HG03432 (cell line): ENCODE results near the gene FAM236B.
"Not testable (repeated sequence)": the region's sequence is repeated elsewhere in the genome, so short reads cannot be mapped to it uniquely, and the experiment has no call there.

Experiments used
- ATAC-seq: cut with Tn5 transposase; IDR thresholded peaks from one replicate; pipeline ENCODE4 v1.9.1; 2021; ENCODE audit warnings: mild to moderate bottlenecking, moderate library complexity; ENCODE audit not compliant: unreplicated experiment

Gene FAM236B

DNA sequence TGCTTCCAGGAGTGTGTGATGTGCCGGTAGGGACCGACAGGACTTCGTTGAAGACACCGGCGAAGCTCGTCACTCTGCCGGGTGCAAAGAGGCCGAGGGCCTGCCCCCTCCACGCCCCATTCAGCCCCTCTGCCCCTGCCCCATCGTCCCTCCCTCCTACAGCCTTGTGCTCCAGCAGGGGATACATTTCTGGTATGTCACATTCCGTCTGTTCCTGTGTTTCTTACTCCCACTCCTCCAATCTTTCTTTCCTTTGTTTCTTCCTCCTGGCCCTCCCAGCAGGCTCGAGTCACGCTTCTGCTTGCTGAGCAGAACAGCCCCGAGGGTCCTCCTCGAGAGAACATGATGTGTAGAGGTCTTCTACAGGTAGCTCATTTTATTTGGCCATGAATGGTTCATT lies at the start of gene FAM236B:
Gene FAM236B (minus strand): TSS at position 101 of the 400 bp plus-strand sequence. CDS start 100 bp downstream, at position 1.
- ATAC-seq = not testable (repeated sequence)

DNA sequence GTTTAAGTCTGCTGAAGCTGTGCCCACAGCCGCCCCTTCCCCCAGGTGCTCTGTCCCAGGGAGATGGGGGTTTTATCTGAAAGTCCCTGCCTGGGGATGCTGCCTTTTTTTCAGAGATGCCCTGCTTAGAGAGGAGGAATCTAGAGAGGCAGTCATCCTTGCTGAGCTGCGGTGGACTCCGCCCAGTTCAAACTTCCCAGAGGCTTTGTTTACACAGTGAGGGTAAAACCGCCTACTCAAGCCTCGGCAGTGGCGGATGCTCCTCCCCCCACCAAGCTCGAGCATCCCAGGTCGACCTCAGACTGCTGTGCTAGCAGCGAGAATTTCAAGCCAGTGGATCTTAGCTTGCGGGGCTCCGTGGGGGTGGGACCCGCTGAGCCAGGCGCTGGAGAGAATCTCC lies 48.2 kb upstream of the FAM236B start:
- ATAC-seq = not testable (repeated sequence)

DNA sequence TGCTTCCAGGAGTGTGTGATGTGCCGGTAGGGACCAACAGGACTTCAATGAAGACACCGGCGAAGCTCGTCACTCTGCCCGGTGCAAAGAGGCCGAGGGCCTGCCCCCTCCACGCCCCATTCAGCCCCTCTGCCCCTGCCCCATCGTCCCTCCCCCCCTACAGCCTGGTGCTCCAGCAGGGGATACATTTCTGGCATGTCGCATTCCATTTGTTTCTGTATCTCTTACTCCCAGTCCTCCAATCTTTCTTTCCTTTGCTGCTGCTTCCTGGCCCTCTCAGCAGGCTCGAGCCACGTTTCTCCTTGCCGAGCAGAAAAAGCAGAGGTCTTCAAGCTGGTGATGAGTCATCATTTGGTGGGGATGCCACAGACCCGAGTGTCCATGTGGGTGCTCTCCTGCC lies 25.6 kb upstream of the FAM236B start, which contains the start of gene FAM236D:
Gene FAM236D (minus strand): TSS at position 101 of the 400 bp plus-strand sequence. CDS start 100 bp downstream, at position 1.
- ATAC-seq = not testable (repeated sequence)

DNA sequence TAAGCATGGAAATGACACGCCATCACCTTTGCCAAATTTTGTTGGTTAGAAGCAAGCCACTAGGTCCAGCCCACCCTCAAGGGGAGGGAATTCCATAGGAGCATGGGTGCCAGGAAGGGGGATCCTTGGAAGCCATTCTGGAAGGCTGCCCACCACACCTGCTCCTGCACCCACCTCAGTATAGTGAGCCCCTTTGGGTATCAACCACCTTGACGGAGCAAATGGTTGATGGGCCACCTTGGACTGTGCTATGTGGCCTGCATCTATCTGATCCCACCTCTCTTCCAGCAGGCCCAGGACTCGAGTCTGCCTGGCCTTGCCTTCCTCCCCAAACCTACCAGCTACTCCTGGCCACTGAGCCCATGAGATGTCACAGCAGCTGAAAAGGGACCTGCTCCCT lies 7.9 kb upstream of the FAM236B start:
- not testable (repeated sequence) for ATAC-seq

DNA sequence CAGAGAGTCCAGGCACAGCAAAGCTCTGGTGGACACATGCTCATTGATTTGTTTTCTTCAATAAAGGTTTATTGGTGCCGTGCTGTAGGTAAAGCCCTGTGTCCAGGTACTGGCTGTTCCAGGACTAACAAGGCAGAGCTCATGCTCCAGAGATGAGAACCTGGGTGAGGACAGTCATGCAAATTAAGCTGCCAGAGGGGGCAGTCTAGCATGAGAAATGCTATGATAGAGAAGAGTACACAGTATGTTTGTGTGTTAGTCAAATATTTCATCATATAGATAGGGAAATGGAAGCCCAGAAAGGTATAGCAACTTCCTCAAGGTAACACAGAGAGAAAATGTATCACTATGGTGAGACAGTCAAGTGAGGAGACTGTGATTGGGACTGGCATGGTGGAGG lies 5.7 kb upstream of the FAM236B start:
- ATAC-seq = not testable (repeated sequence)

DNA sequence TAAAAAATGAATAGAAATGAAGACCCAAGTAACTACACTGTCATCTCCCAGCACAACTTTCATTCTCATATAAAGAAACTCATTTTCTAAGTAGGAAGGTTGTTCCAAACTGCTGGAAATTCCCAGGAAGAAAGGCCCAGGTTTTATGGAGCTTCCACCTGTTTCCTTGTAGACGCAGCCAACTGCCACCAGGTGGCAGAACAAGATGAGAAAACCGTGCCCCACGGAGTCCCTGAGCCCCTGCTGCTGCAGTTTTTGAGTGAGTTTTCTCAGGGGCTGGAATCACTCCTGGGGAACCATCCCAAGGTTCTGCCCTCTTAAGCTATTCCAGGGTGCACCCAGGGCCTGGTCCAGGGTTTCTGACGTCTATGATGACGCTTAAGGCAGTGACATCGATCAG lies 1.5 kb upstream of the FAM236B start:
- ATAC-seq = not testable (repeated sequence)

DNA sequence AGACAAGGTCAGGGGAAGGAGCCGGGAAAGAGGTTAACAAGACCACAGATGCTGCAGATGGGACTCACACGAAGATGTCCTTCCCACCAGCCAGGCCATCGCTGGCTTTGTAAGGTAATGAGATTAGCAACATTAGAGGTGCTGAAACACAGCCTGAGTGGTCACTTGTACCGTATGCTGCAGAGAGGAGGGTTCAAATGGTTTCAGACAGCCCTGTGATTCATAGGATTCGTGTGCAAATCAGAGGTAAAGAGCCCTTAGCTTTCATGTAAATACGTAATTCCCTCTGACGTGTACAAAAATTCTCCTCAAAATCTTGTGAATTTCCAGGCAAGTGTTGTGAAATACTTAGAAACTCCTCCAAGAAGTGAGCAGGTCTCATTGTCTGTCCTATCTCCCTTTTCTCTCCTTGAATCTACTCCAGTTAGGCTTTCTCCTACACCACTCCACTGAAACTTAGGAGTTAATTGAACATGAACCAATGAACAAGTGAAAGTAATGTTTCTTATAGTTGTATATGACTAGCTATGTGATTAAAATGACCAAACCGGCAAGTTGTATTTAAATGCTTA lies 991 bp upstream of the FAM236B start:
- ATAC-seq = not testable (repeated sequence)

DNA sequence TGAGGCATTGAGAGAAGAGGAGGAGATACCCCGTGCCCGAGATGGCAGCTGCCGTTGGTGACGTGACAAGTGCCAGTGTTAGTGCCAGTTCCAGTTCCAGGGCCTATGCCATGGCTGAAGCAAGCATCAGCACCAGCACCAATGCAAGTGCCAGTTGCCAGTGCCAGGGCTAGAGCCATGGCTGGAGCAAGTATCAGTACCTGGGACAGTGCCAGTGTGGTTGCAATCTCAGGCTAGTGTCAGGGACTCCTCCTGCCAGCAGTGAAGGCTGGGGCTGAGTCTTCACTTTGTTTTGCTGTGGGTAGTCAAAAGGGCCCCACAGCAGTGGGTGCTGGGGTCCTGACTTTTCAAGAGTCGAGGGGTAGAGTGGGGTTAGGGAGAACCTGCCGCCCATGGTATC lies 4.3 kb downstream of the FAM236B start:
- ATAC-seq = not testable (repeated sequence)

DNA sequence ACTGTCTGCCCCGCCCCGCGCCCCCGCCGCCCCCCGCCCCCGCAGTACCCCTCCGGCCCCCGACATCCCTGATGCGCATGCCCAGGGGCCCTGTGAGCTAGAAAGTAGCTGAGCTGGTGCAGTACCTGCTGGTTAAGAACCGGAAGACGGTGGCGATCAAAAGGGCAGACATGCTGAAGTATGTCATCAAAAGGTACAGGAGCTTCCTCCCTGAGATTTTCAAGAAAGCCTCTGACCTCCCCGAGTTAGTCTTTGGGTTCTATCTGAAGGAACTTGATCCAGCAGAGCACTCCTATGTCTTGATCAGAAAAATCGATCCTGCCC lies 5.0 kb downstream of the FAM236B start:
- ATAC-seq = peak; percentile 82

DNA sequence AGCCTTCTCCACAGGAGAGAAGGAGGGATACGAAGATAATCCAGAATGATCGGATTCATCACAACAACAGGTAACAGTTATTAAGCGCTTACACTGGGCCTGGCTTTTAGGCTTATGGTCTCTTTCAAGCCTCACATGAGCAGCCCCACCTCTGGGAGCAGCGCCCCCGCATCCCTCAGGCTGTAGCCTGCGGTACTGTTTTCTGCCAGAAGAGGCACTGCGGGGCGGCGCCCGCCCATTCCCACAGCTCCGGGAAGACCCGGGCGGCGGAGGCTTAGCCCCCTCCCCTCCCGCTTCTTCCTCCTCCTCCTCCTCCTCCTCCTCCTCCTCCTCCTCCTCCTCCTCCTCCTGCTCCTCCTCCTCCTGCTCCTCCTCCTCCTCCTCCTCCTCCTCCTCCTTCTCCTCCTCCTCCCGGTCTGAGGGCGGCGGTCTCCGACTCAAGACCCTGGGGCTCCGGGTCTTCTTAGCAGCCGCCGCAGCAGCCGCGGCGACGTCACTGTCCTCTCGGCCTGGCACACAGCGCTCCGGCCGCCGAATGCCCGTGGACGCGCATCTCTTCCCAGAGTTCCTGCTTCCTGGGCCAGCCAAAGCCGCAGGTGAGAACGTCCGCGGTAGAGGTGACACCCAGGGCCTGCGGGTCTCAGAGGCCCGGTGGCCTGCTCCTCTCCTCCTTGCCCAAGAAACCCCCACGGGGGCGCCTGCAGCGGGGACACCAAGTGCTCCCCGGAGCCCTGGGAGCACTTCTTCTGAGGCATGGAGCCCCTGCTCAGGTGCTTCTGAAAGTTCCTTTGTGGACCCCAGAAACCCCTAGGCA lies 5.6 kb downstream of the FAM236B start, which contains the start of gene DMRTC1B:
Gene DMRTC1B (plus strand): TSS at position 238 of the 814 bp plus-strand sequence. CDS start 68,246 bp downstream, outside the sequence.
- ATAC-seq = peak; percentile 82

DNA sequence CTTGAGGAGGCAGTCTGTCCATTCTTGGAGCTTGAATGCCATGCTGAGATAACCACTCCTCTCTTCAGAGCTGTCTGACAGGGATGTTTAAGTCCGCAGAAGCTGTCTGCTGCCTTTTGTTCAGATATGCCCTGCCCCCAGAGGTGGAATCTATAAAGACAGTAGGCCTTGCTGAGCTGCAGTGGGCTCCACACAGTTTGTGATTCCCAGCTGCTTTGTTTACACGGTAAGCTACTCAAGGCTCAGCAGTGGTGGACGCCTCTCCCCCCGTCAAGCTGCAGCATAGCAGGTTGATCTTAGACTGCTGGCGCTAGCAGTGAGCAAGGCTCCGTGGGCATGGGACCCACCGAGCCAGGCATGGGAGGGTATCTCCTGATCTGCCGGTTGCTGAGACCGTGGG lies 22.0 kb downstream of the FAM236B start:
- ATAC-seq = not testable (repeated sequence)

DNA sequence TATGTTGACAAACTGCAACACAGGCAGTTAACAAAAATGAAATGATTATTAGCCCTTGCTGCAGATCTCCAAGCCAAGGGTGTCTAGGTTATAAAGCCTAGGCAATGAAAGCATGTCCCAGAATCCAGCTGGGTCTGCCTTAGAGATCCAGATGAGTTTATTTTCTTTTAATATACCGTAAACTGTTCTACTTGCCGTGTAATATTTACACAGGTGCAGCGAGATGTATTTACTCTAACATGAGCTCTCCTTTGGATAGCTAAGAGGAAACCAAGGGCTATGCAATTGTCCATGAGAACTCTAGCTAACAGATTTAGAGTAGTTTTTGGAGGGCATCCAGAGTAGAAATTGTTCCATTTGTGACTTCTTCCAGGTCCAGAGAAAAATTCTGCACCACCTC lies 33.9 kb downstream of the FAM236B start:
- ATAC-seq = not testable (repeated sequence)

DNA sequence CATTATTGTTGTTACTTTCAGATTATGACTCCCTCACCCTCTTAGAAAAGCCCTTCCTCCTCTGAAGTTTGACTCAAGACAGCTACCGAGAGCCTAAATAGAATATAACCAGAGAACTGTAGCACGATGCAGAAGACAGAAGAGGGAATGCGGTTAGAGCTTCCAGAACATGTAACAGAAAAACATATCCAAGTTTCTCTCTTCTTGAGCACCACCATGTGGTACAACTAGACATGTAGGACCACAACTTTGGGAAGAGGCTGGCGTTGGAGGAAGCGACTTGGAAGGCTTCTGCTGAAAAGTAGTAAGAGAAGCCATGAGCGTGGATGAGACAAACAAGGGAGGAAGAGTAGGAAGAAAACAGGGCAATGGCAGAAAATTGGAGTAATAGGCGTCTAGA lies 36.9 kb downstream of the FAM236B start:
- ATAC-seq = not testable (repeated sequence)

DNA sequence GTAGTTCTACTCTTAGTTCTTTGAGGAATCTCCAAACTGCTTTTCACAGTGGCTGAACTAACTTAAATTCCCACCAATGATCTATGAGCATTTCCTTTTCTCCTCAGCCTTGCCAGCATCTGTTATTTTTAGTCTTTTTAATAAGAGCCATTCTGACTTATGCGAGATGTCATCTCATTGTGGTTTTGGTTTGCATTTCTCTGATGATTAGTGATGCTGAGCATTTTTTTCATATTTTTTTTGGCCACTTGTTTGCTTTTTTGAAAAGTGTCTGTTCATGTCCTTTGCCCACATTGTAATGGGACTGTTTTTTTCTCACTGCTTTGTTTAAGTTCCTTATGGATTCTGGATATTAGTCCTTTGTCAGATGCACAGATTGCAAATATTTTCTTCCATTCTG lies 46.9 kb downstream of the FAM236B start:
- no peak for ATAC-seq

DNA sequence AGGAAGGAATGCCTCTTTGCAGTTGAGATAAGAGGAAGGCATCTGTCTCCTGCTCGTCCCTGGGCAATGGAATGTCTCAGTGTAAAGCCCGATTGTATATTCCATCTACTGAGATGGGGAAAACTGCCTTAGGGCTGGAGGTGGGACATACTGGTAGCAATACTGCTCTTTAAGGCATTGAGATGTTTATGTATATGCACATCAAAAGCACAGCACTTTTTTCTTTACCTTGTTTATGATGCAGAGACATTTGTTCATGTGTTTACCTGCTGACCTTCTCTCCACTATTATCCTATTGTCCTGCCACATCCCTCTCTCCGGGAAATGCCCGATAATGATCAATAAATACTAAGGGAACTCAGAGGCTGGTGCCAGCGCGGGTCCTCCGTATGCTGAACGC lies 48.8 kb downstream of the FAM236B start:
- not testable (repeated sequence) for ATAC-seq
